Loucy (cell line): Measurements from ENCODE around the gene CFH.

Experiments
- H2AFZ ChIP-seq: fragments of 200-600 bp; sonication (generic); 2 replicates; pipeline ENCODE4 v1.6.0; 2016; ENCODE audit warnings: antibody characterized with exemption, mild to moderate bottlenecking, low read length, moderate library complexity
- H3F3A ChIP-seq: fragments of 200-600 bp; 2 replicates; pipeline ENCODE4 v1.6.0; 2016; ENCODE audit warnings: antibody characterized with exemption, low read depth, mild to moderate bottlenecking
- H3K27me3 ChIP-seq: fragments of 200-600 bp; sonication (generic); 2 replicates; pipeline ENCODE4 v1.6.1; 2014; ENCODE audit warnings: low read length, mild to moderate bottlenecking; ENCODE audit not compliant: insufficient read depth, poor library complexity, severe bottlenecking
- H3K36me3 ChIP-seq: fragments of 200-600 bp; sonication (generic); 2 replicates; pipeline ENCODE4 v1.6.1; 2016; ENCODE audit warnings: low read length; ENCODE audit not compliant: insufficient read depth
- H3K4me1 ChIP-seq: fragments of 200-600 bp; sonication (generic); 2 replicates; pipeline ENCODE4 v1.5.1; 2014; ENCODE audit warnings: low read length, mild to moderate bottlenecking; ENCODE audit not compliant: insufficient read depth, poor library complexity, severe bottlenecking
- H3K4me2 ChIP-seq: fragments of 200-600 bp; sonication (generic); 2 replicates; pipeline ENCODE4 v1.6.0; 2014; ENCODE audit warnings: antibody characterized with exemption, low read length, low read depth, mild to moderate bottlenecking; ENCODE audit not compliant: poor library complexity, severe bottlenecking
- H3K4me3 ChIP-seq: fragments of 200-600 bp; sonication (generic); 2 replicates; pipeline ENCODE4 v1.5.1; 2014; ENCODE audit warnings: low read length, mild to moderate bottlenecking, mixed read lengths; ENCODE audit not compliant: poor library complexity, severe bottlenecking
- H3K79me2 ChIP-seq: fragments of 200-600 bp; sonication (generic); 2 replicates; pipeline ENCODE4 v1.6.1; 2014; ENCODE audit warnings: low read length; ENCODE audit not compliant: insufficient read depth
- H3K9ac ChIP-seq: fragments of 200-600 bp; sonication (generic); 2 replicates; pipeline ENCODE4 v1.6.0; 2014; ENCODE audit warnings: mild to moderate bottlenecking, low read depth, low read length, moderate library complexity; ENCODE audit not compliant: poor library complexity, severe bottlenecking
- H3K9me2 ChIP-seq: fragments of 200-600 bp; sonication (generic); replicated peaks from 2 replicates; pipeline ENCODE4 v1.6.1; 2016; ENCODE audit warnings: low read depth, low read length, mixed read lengths
- H3K9me3 ChIP-seq: fragments of 200-600 bp; sonication (generic); 2 replicates; pipeline ENCODE4 v1.6.1; 2014; ENCODE audit warnings: mild to moderate bottlenecking, antibody characterized with exemption, low read length, low read depth; ENCODE audit not compliant: insufficient read depth
- H4K20me1 ChIP-seq: fragments of 200-600 bp; sonication (generic); 2 replicates; pipeline ENCODE4 v1.6.0; 2014; ENCODE audit warnings: antibody characterized with exemption, low read length, mild to moderate bottlenecking; ENCODE audit not compliant: insufficient read depth, poor library complexity, severe bottlenecking
- CTCF ChIP-seq: fragments of 200-600 bp; sonication (generic); conservative IDR thresholded peaks from 2 replicates; pipeline ENCODE4 v1.5.1; 2014; ENCODE audit warnings: mild to moderate bottlenecking, antibody characterized with exemption, low read length
- EZH2phosphoT487 ChIP-seq: fragments of 200-600 bp; IDR thresholded peaks from 2 replicates; pipeline ENCODE4 v1.6.1; 2018; ENCODE audit warnings: antibody characterized with exemption, mild to moderate bottlenecking, moderate library complexity, borderline replicate concordance

Gene CFH

GRCh38 chr1:196674908-196675307, 23.1 kb downstream of the CFH start:
- no peak overlapping the region for H3K4me3 ChIP-seq
- no peaks in the 10 kb centered on the region for H3K9me2 ChIP-seq
- H3K36me3 ChIP-seq = no peaks in the 10 kb centered on the region
- H3K9me3 ChIP-seq = no peaks in the 10 kb centered on the region
- H2AFZ ChIP-seq = no peak overlapping the region
- TF ChIP-seq EZH2phosphoT487 (no peak), CTCF (no peak)
- no peaks in the 10 kb centered on the region for H3K27me3 ChIP-seq
- H3K4me2 ChIP-seq = no peak overlapping the region
- peaks cover 5% of the 10 kb centered on the region for H3K4me1 ChIP-seq
- H3K9ac ChIP-seq = no peak overlapping the region
- H4K20me1 ChIP-seq = no peaks in the 10 kb centered on the region
- H3K79me2 ChIP-seq = no peaks in the 10 kb centered on the region
- H3F3A ChIP-seq = no peaks in the 10 kb centered on the region

- TF ChIP-seq CTCF (no peak), EZH2phosphoT487 (no peak)
- H4K20me1 ChIP-seq = no peaks in the 10 kb centered on the region
- no peaks in the 10 kb centered on the region for H3K36me3 ChIP-seq
- H3K4me3 ChIP-seq = no peak overlapping the region
- H3K9ac ChIP-seq = no peak overlapping the region
- H3K79me2 ChIP-seq = no peaks in the 10 kb centered on the region
- no peaks in the 10 kb centered on the region for H3K9me2 ChIP-seq
- no peaks in the 10 kb centered on the region for H3F3A ChIP-seq
- H2AFZ ChIP-seq = no peak overlapping the region
- no peak overlapping the region for H3K4me2 ChIP-seq
- H3K9me3 ChIP-seq = no peaks in the 10 kb centered on the region
- peaks cover 5% of the 10 kb centered on the region for H3K4me1 ChIP-seq
- H3K27me3 ChIP-seq = no peaks in the 10 kb centered on the region
Observed at GRCh38 chr1:196677781-196678509, 26.1 kb downstream of the CFH start.

- no peak overlapping the region for H3K4me3 ChIP-seq
- no peaks in the 10 kb centered on the region for H3K79me2 ChIP-seq
- no peaks in the 10 kb centered on the region for H3K27me3 ChIP-seq
- H3K9ac ChIP-seq = no peak overlapping the region
- no peak overlapping the region for H3K4me2 ChIP-seq
- peaks cover 5% of the 10 kb centered on the region for H3K4me1 ChIP-seq
- H4K20me1 ChIP-seq = no peaks in the 10 kb centered on the region
- H3K9me2 ChIP-seq = no peaks in the 10 kb centered on the region
- H2AFZ ChIP-seq = no peak overlapping the region
- no peaks in the 10 kb centered on the region for H3K36me3 ChIP-seq
- no peaks in the 10 kb centered on the region for H3F3A ChIP-seq
- H3K9me3 ChIP-seq = no peaks in the 10 kb centered on the region
- TF ChIP-seq EZH2phosphoT487 (no peak), CTCF (no peak)
Observed at GRCh38 chr1:196678510-196678884, 26.7 kb downstream of the CFH start.
